Adrenal gland (tissue), 5 donors: ENCODE data around the gene COL23A1.

Source experiments
- POLR2A ChIP-seq, 2 donors: fragments of 450-650 bp; IDR thresholded peaks; one replicate each; pipeline ENCODE4 v1.6.1; 2017; ENCODE audit warnings: antibody characterized with exemption in 2 of 2, mild to moderate bottlenecking in 2 of 2, moderate library complexity in 1 of 2
- TF ChIP-seq, protein P1 (sequence below), 6 experiments: fragments of 450-650 bp in 4 of 6; fragments of 200-600 bp in 2 of 6; sonication (generic) in 1 of 6; IDR thresholded peaks; 1 replicate in 5 of 6; 2 replicates in 1 of 6; pipeline versions ENCODE4 v1.5.1 to v1.8.0; 2016 to 2021; ENCODE audit warnings: antibody characterized with exemption in 6 of 6, mild to moderate bottlenecking in 2 of 6, moderate library complexity in 1 of 6
- donor health status: DM: no; HTN: no; CAD: no.

DNA sequence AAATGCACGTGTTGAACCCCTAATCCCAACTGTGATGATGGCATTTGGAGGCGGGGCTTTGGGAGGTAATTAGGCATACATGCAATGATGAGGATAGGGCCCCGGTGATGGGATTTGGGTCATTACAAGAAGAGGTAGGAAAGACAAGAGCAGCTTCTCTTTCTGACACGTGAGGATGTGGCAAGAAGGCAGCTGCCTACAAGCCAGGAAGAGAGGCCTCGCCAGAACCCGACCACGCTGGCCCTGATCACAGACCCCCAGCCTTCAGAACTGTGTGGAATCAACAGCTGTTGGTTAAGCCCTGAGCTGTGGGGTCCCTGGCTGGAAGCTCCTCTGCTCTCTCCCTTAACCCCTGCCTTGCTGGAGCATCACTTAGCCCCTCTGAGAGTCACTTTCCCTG, 57.5 kb downstream of the COL23A1 start:
- TF ChIP-seq POLR2A (IDR thresholded peaks at IDR 0.05), result no peak
- TF ChIP-seq, protein P1, sequence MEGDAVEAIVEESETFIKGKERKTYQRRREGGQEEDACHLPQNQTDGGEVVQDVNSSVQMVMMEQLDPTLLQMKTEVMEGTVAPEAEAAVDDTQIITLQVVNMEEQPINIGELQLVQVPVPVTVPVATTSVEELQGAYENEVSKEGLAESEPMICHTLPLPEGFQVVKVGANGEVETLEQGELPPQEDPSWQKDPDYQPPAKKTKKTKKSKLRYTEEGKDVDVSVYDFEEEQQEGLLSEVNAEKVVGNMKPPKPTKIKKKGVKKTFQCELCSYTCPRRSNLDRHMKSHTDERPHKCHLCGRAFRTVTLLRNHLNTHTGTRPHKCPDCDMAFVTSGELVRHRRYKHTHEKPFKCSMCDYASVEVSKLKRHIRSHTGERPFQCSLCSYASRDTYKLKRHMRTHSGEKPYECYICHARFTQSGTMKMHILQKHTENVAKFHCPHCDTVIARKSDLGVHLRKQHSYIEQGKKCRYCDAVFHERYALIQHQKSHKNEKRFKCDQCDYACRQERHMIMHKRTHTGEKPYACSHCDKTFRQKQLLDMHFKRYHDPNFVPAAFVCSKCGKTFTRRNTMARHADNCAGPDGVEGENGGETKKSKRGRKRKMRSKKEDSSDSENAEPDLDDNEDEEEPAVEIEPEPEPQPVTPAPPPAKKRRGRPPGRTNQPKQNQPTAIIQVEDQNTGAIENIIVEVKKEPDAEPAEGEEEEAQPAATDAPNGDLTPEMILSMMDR (IDR thresholded peaks at IDR 0.05), result no peak
